ENCODE measurements around the gene DDX49. TPM values are rescaled to one million over a fixed set of nuclear protein-coding genes. Genes with fewer than 3 reads are reported as not detected.
"Not testable (repeated sequence)": the region's sequence is repeated elsewhere in the genome, so short reads cannot be mapped to it uniquely, and the experiment has no call there.

DDX49 gene
- total and polyA plus RNA-seq, 5 donors, result 21.2 to 30.7 (median 28.2) TPM

DNA sequence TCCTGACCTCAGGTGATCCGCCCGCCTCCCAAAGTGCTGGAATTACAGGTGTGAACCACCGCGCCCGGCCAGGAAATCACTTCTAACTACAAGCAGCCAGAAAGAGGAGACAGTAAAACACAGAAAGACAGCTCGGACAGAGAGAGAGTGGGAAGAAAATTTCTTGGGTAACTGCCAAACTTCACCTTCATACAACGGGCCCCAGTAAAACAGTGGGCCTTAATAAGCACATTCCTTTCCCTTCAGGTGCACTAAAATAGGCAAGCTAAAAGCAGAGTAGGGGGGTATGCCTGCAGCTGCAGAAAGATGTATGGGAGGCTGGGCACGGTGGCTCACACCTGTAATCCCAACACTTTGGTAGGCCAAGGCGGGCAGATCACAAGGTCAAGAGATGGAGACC, 1.9 kb upstream of the DDX49 start:
- H3K27me3 ChIP-seq (ENCODE audit: control insufficient read depth, insufficient read depth); H3K4me3 ChIP-seq (ENCODE audit: low read length); H3K9me3 ChIP-seq (ENCODE audit: control insufficient read depth, low read length); intact Hi-C loops (cut with DNase I); ATAC-seq; H3K4me1 ChIP-seq (ENCODE audit: control insufficient read depth, insufficient read depth, low read length); DNase-seq; H3K27ac ChIP-seq (ENCODE audit: low read length): not testable (repeated sequence)
- WGBS, result 84% methylated on average over 9 of the region's 9 CpGs

DNA sequence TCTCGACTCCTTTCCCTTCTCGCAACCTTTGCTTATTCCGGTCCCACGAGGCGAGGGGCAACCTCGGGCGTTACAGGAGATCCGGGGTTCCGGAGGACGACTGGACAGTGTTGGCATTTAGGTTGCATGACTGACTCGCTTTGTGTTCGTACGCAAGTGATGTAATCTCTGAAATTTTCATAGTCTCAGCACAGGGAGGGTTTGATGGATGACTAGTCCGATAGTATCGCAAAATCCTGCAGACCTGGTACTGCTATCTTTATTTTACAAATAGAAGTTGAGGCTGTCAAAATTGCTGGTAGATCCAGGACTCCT, 342 bp downstream of the DDX49 start:
- no peak for DNase-seq
- peaks cover 4% of the 10 kb centered on the region for H3K4me1 ChIP-seq (ENCODE audit: control insufficient read depth, insufficient read depth, low read length)
- H3K9me3 ChIP-seq (ENCODE audit: control insufficient read depth, low read length), result no peaks in the 10 kb centered on the region
- peak overlapping the region; percentile 90 for H3K4me3 ChIP-seq (ENCODE audit: low read length)
- H3K27ac ChIP-seq (ENCODE audit: low read length), result no peak overlapping the region
- under 1% methylated on average over 15 of the region's 15 CpGs for WGBS
- ATAC-seq, result no peak
- no peaks in the 10 kb centered on the region for H3K27me3 ChIP-seq (ENCODE audit: control insufficient read depth, insufficient read depth)
- intact Hi-C loops (cut with DNase I), result no loop called here

GRCh38 chr19:18920400-18920799, 885 bp downstream of the DDX49 start:
- DNase-seq (no peak), ATAC-seq (no peak)
- WGBS, result 53% methylated on average over 9 of the region's 9 CpGs
- Histone ChIP-seq H3K9me3 (ENCODE audit: control insufficient read depth, low read length) (no peaks in the 10 kb centered on the region), H3K4me3 (ENCODE audit: low read length) (peak overlapping the region; percentile 90), H3K27me3 (ENCODE audit: control insufficient read depth, insufficient read depth) (no peaks in the 10 kb centered on the region), H3K4me1 (ENCODE audit: control insufficient read depth, insufficient read depth, low read length) (peaks cover 4% of the 10 kb centered on the region), H3K27ac (ENCODE audit: low read length) (no peak overlapping the region)
- intact Hi-C loops (cut with DNase I), result no loop called here

DNA sequence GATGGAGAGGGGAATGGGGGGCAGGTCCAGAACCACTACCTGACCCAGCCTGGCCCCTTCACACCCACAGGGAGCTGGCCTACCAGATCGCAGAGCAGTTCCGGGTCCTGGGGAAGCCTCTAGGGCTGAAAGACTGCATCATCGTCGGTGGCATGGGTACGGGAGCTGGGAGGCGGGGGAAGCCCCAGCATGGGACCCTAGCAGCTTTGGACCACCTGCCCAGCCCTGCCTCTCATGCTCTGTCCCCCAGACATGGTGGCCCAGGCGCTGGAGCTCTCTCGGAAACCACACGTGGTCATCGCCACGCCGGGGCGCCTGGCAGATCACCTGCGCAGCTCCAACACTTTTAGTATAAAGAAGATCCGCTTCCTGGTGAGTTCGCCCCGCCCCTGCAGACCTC, 2.1 kb downstream of the DDX49 start:
- Histone ChIP-seq H3K4me1 (ENCODE audit: control insufficient read depth, insufficient read depth, low read length) (peaks cover 4% of the 10 kb centered on the region), H3K9me3 (ENCODE audit: control insufficient read depth, low read length) (no peaks in the 10 kb centered on the region), H3K27ac (ENCODE audit: low read length) (no peak overlapping the region), H3K27me3 (ENCODE audit: control insufficient read depth, insufficient read depth) (no peaks in the 10 kb centered on the region), H3K4me3 (ENCODE audit: low read length) (no peak overlapping the region)
- intact Hi-C loops (cut with DNase I), result no loop called here
- 94% methylated on average over 17 of the region's 17 CpGs for WGBS
- DNase-seq (peak in 1 of 3 donors; percentile 15), ATAC-seq (no peak)

- ATAC-seq (no peak), DNase-seq (peak in 1 of 3 donors; percentile 13)
- WGBS, result 85% methylated on average over 29 of the region's 29 CpGs
- H3K9me3 ChIP-seq (ENCODE audit: control insufficient read depth, low read length), result no peaks in the 10 kb centered on the region
- no peak overlapping the region for H3K4me3 ChIP-seq (ENCODE audit: low read length)
- no peak overlapping the region for H3K27ac ChIP-seq (ENCODE audit: low read length)
- H3K27me3 ChIP-seq (ENCODE audit: control insufficient read depth, insufficient read depth), result no peaks in the 10 kb centered on the region
- intact Hi-C loops (cut with DNase I), result no loop called here
- peaks cover 4% of the 10 kb centered on the region for H3K4me1 ChIP-seq (ENCODE audit: control insufficient read depth, insufficient read depth, low read length)
Observed at GRCh38 chr19:18922228-18922985, 2.9 kb downstream of the DDX49 start.

DNA sequence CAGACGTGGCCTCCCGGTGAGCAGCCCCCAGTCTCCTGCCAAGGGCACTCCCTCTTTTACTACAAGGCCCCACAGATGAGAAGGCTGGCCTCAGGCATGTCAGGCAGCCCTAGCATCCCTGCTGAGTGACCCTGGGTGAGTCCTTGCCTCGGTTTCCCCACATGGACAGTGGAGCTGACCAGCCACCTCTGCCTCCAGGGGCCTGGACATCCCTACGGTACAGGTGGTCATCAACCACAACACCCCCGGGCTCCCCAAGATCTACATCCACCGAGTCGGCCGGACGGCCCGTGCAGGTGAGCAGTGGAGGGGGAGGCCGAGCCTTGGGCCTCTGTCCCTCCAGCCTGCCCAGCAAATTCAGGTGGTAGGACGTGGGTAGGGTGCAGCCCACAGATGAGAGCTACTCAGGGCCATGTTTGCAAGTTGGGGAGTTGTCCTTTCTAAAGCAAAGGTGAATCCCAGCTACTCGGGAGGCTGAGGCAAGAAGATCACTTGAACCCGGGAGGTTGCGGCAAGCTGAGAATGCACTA, 5.2 kb downstream of the DDX49 start:
- intact Hi-C loops (cut with DNase I), result no loop called here
- H3K27ac ChIP-seq (ENCODE audit: low read length), result no peak overlapping the region
- 94% methylated on average over 15 of the region's 15 CpGs for WGBS
- DNase-seq, result no peak
- H3K4me1 ChIP-seq (ENCODE audit: control insufficient read depth, insufficient read depth, low read length), result peaks cover 4% of the 10 kb centered on the region
- no peaks in the 10 kb centered on the region for H3K9me3 ChIP-seq (ENCODE audit: control insufficient read depth, low read length)
- ATAC-seq, result no peak
- no peaks in the 10 kb centered on the region for H3K27me3 ChIP-seq (ENCODE audit: control insufficient read depth, insufficient read depth)
- no peak overlapping the region for H3K4me3 ChIP-seq (ENCODE audit: low read length)

DNA sequence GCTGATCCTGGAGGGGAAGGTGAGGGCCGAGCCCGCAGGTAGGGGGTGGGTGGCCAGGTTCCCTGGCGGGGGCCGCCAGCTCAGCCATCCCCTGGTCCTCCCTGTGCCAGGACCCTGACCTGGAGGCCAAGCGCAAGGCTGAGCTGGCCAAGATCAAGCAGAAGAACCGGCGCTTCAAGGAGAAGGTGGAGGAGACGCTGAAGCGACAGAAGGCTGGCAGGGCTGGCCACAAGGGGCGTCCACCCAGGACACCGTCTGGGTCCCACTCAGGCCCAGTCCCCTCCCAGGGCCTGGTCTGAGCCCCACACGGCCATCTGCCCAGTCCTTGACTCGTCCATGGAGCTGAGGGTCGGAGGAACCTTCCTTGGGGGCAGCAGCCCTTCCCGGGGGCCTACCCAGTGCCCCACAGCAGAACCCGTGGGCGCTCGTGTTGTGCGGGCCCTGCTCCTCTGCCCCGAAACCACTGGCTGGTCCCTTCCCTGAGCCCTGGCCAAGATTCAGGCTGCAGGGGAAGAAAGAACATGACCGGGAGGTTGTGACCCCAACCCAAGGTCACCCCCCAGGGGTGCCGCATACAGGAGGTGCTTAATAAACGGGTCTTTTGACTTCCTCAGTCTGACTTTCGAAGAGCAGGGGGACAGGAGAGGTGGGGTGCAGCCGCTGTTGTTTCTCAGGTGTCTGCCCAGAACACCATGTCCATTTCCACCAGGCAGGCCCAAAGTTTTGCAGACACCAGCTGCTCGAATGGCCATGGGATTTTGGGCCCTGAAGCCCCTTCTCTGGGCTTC, 8.7 kb downstream of the DDX49 start:
- no peak for ATAC-seq
- WGBS, result 86% methylated on average over 26 of the region's 26 CpGs
- intact Hi-C loops (cut with DNase I), result no loop called here
- no peak for DNase-seq
- Histone ChIP-seq H3K27ac (ENCODE audit: low read length) (no peak overlapping the region), H3K9me3 (ENCODE audit: control insufficient read depth, low read length) (no peaks in the 10 kb centered on the region), H3K4me3 (ENCODE audit: low read length) (no peak overlapping the region), H3K4me1 (ENCODE audit: control insufficient read depth, insufficient read depth, low read length) (no peaks in the 10 kb centered on the region), H3K27me3 (ENCODE audit: control insufficient read depth, insufficient read depth) (no peaks in the 10 kb centered on the region)

DNA sequence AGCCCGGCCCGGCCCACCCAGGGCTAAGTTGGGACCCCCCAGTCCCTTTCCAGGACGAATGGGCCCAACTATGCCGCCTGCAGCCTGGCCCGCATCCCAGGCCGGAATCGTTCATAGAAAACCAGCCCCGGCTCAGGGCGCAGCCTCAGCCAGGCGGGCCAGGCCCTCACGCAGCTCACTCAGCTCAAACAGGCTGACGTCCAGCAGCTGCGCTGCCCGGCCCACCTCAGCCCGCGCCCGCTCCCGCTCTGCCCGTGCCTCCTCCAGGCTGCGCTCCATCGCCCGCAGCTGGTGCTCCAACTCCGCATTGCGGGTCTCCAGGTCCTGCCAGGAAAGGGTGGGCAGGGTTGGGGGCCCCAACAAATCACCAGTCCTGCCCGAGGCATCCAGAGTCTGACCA, 9.8 kb downstream of the DDX49 start:
- WGBS, result 88% methylated on average over 25 of the region's 25 CpGs
- Histone ChIP-seq H3K27ac (ENCODE audit: low read length) (no peak overlapping the region), H3K4me1 (ENCODE audit: control insufficient read depth, insufficient read depth, low read length) (no peaks in the 10 kb centered on the region), H3K9me3 (ENCODE audit: control insufficient read depth, low read length) (no peaks in the 10 kb centered on the region), H3K27me3 (ENCODE audit: control insufficient read depth, insufficient read depth) (no peaks in the 10 kb centered on the region), H3K4me3 (ENCODE audit: low read length) (no peak overlapping the region)
- no peak for ATAC-seq
- DNase-seq, result no peak
- intact Hi-C loops (cut with DNase I), result no loop called here

DNA sequence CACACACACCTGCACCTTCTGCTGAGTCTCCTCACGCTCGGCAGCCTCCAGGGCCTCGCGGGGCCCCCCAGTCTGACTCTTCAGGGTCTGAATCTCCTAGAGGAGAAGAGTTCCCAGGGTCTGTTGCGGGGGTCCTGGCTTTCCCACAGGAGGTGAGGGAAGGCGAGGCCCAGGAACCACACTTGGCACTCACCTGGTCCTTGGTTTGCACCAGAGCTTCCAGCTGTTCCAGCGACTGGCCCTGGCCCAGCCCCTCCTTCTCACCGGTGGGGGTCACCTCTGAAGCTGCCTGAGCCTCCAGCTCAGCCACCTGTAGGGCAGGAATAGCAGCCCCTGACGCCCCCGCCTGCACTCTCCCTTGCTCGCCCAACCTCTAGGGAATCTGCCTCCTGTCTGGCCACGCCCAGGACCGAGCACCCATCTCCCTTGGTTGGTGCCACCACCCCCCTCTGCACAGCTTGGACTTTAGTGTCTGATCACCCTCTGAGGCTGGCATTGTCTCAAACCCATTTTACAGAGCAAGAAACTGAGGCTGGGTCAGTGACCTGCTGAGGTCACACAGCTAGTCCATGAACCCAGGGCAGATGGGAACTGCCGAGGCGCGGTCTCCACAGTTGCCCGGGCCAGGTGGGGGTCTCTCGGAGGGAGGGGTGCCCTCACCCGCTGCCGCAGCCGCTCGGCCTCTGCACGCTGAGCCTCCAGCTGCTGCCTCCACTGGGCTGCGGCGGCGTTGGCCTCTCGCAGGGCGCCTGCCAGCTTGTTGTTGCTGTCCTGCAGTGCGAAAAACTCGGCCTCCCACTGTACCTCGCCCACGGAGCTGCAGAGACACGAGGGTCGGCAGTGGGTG, 12.0 kb downstream of the DDX49 start:
- Histone ChIP-seq H3K27ac (ENCODE audit: low read length) (no peak overlapping the region), H3K27me3 (ENCODE audit: control insufficient read depth, insufficient read depth) (no peaks in the 10 kb centered on the region), H3K9me3 (ENCODE audit: control insufficient read depth, low read length) (no peaks in the 10 kb centered on the region), H3K4me3 (ENCODE audit: low read length) (no peak overlapping the region), H3K4me1 (ENCODE audit: control insufficient read depth, insufficient read depth, low read length) (no peaks in the 10 kb centered on the region)
- intact Hi-C loops (cut with DNase I), result no loop called here
- 90% methylated on average over 34 of the region's 34 CpGs for WGBS
- DNase-seq (peak in 2 of 3 donors; percentile 60 to 64), ATAC-seq (peak; percentile 6 to 15)

DNA sequence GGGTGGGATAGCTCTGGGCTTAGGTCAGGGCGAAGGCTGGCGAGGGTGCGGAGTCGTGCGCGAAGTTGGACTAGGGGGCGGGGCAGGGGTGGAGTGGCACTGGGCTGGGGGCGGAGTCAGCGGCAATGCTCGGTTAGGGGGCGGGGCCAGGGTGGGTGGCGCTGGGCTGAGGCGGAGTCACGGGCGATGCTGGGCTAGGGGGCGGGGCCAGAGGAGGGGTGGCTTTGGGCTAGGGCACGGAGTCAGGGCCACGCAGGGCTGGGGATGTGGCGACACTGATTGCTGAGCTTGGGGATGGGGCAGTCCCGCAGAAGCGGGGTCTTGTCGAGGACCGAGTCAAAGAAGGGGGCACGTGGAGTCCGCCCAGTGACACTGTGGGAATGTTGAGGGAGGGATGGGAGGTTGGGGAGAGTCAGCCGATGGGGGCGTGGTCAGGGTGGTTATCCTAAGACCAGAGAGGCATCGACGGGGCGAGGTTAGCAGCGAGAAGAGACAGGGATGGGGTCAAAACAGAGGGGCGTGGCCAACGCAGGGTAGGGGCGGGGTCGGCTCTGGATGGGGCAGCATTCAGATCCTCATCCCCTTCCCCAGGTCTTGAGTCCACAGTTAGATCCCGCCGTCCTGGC, 12.8 kb downstream of the DDX49 start:
- ATAC-seq, result peak; percentile 83 to 92
- H3K4me3 ChIP-seq (ENCODE audit: low read length), result no peak overlapping the region
- peak; percentile 86 to 94 (median 91) for DNase-seq

More for the DNA sequence above, 12.8 kb downstream of the DDX49 start:
- Histone ChIP-seq H3K27ac (ENCODE audit: low read length) (no peak overlapping the region), H3K27me3 (ENCODE audit: control insufficient read depth, insufficient read depth) (no peaks in the 10 kb centered on the region), H3K9me3 (ENCODE audit: control insufficient read depth, low read length) (no peaks in the 10 kb centered on the region), H3K4me1 (ENCODE audit: control insufficient read depth, insufficient read depth, low read length) (no peaks in the 10 kb centered on the region)
- WGBS, result 37% methylated on average over 37 of the region's 37 CpGs
- intact Hi-C loops (cut with DNase I), result no loop called here

Data from right cardiac atrium (tissue), 5 donors.